ENCODE results near the gene RBM39.

- TF ChIP-seq CTCF (IDR thresholded peaks at IDR 0.05) (no peak), POLR2A (IDR thresholded peaks at IDR 0.05) (no peak)
Observed at GRCh38 chr20:35681960-35682359, 60.1 kb downstream of the RBM39 start.
